ENCODE measurements around the gene CTNNBIP1. TPM values are rescaled to one million over a fixed set of nuclear protein-coding genes. Genes with fewer than 3 reads are reported as not detected.

Gene CTNNBIP1
- total RNA-seq, 1 experiment from 2014 or later = 346 TPM

- no peak for DNase-seq (ENCODE audit: low spot score)
- in situ Hi-C loops (cut with HindIII; ENCODE audit: low sequenced_read_pairs) = no loop called here
Observed at GRCh38 chr1:9906466-9906865, 3.6 kb downstream of the CTNNBIP1 start.

DNA sequence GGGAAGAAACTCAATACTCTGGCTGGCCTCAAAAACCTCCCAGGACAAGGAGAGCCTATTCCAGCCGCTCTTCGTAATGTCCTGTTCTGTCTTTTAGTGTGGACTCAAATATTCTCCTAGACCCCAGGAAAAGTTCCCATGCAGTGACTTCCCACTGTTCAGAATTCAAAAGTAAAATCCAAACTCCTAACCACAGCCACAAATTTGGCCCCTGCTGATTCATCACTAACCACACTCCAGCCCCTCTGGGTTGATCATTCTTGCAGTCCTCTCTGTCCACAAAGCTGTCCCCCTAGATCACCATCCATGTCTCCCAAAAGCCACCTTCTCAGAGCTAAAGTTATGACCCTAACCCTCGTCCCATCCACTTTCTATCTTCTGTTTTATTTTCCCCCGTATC is 5.1 kb downstream of the CTNNBIP1 start:
- in situ Hi-C loops (cut with HindIII; ENCODE audit: low sequenced_read_pairs) = no loop called here
- no peak for DNase-seq (ENCODE audit: low spot score)

DNA sequence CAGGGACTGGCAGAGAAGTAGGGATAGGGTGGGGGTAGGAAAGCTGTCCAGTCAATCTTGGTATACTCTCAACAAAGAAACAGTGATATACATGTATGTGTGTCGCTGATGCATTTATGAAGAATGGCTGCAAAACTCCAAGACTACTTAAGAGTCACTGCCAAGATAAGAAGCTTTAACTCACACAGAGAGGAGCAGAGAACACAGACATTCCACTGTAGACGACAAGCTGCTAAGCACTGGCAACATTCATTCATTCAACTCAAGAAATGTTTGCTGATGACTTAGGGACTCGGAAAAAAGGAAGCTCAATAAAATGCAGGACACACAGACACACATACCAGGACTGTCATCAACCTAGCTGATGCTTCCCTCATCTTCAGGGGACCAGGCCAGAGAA is 5.5 kb downstream of the CTNNBIP1 start:
- no peak for DNase-seq (ENCODE audit: low spot score)
- in situ Hi-C loops (cut with HindIII; ENCODE audit: low sequenced_read_pairs) = no loop called here

GRCh38 chr1:9903801-9904527 is 6.1 kb downstream of the CTNNBIP1 start:
- in situ Hi-C loops (cut with HindIII; ENCODE audit: low sequenced_read_pairs) = no loop called here

DNA sequence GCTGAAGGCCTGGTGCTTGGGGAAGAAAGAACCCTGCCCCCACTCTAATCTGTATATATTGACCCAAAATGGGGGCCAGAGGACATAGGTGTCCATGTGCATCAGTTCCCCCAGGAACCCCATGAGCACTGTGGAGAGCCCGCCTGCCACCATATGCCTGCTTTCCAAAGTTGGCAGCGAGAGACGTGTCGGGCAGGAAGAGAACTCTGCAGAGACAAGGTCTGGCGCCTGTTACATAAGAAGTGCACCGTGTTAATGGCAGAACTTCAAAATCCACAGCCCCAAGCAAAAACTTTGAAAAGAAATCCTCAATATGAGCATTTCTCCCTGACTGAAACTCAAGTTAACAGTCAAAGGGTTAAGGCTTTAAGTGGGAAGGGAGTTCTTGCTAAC is 8.0 kb downstream of the CTNNBIP1 start:
- in situ Hi-C loops (cut with HindIII; ENCODE audit: low sequenced_read_pairs) = no loop called here

More at GRCh38 chr1:9903801-9904527, 6.1 kb downstream of the CTNNBIP1 start:
- DNase-seq (ENCODE audit: low spot score) = no peak

DNA sequence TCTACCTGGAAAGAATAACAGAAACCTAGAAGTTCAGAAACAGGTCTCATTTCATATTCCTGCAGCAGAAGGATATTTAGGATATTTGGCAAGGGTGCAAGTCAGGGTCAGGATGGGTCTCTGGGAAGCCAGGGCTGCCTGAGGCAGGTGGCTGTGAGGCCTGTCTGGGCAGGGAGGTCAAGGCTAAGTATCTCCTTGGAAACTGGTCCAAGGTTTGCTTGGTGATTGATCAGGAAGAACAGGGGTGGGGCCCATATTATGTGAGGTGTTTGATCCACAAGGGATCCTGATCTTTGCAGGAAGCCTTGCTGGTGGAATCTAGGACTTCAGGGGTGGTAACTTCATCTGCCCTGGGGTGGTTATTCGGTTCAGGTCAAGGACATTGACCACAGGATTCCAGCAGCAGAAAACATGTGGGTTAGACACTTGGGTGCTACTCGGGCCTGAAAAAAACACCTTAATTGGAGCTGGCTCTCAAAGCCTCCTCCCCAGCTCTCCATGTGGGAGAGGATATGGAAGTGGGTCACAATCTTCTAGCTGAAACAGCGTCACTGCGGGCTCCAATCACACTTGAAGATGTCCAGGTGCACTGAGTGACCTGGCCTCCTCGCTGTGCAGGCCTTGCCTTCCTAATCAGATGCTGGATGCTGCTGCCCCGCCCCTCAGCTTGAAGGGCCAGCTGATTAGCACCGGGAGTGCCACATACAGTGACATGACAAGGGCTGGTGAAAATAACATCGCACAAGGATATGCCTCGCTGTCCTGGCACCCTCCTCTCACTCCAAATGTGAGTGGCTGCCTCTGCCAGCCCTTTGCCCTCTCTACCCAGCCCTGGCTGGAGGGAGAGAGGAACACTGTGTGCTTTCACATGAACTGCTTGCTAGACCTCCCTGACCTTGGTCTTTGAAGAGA is 8.7 kb downstream of the CTNNBIP1 start:
- peak; percentile 90 for DNase-seq (ENCODE audit: low spot score)
- in situ Hi-C loops (cut with HindIII; ENCODE audit: low sequenced_read_pairs) = no loop called here

More for the DNA sequence above, 8.0 kb downstream of the CTNNBIP1 start:
- peak; percentile 95 for DNase-seq (ENCODE audit: low spot score)

- in situ Hi-C loops (cut with HindIII; ENCODE audit: low sequenced_read_pairs) = no loop called here
- DNase-seq (ENCODE audit: low spot score) = peak; percentile 74
Observed at GRCh38 chr1:9900142-9901043, 9.7 kb downstream of the CTNNBIP1 start.

- in situ Hi-C loops (cut with HindIII; ENCODE audit: low sequenced_read_pairs) = no loop called here
- no peak for DNase-seq (ENCODE audit: low spot score)
Observed at GRCh38 chr1:9894115-9894514, 16.0 kb downstream of the CTNNBIP1 start.

DNA sequence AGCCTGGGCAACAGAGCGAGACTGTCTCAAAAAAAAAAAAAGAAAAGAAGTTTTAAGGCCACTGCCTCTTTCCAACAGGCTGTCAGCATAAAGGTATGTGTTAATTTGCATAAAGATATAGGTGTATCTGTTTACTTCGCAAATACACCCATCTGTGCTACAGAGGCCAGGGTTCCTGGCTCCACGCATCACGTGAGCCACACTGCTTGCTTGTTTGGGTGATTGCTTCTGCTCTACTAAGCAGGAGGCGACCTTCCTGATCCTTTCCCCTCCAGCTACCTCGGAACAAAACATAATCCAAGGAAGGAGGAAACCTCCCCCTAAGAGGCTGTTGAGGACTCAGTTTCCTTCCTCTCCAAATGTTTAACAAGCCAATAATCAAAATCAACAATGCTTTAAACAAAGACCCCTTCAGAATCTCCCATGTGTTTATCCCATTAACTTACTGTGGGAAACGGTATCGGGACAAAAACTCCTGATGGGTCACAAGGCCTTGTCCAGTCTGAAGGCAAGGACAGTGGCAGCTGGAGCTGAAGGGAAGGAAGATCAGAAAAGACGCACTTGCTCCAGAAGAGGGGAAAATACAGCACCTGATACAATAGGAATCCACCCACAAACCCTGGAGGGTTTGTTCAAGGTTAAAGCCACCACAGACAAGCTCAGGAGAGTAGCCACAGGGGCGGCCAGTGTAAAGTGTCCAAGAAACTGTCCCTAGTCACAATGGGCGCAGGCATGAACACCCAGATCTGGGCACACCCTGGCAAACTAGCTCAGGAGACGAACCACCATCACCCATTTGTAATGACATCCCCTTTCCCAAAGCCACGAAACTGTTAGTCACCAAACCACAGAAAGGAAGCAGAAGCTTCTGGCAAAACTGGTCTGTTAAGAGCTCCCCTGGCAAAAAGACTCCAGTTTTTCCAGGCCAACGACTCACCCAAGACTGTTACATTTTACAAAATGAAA is 17.2 kb downstream of the CTNNBIP1 start:
- in situ Hi-C loops (cut with HindIII; ENCODE audit: low sequenced_read_pairs) = no loop called here
- peak; percentile 64 for DNase-seq (ENCODE audit: low spot score)

DNA sequence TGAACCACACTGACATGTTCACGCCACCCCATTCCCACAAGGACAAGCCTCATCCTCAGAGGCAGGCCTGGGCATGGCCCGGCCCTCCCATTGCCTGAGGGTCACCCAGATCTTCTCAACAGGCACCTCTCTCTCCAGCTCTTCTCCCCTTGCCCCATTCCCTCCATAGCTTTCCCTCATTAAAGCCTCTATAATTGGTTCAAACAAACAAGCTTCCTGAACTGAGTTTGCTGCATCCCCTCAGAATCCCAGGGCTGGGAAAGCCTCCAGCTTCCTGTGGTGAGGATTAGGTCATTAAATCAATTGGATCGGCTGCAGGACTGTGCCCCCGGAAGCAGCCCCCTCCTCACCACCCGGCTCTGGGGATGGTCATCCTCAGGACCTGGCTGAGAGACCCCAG is 18.9 kb downstream of the CTNNBIP1 start:
- peak; percentile 21 for DNase-seq (ENCODE audit: low spot score)
- in situ Hi-C loops (cut with HindIII; ENCODE audit: low sequenced_read_pairs) = no loop called here

DNA sequence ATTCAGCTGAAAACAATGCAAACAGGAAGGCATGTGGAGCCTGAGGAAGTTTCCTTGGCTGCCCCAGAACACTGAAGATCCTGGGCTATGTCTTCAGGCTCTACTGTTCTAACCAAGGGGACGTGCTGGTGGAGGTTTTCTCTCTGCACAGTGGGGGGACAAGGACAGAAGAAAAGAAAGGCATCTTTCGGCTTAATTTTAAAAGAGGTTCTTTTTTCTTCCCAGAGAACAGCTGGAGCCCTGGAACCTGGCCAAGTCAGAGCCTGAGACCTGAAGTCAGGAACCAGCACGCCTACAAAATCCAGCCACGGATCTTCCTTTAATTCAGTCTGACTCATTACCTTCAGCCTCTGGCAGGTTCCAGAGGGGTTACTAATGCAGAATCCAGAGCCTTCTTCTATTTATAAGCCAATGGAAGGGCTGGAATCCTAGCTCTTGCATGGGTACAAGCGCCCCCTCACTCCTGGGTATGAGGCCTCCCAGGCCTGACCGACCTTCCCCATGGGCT is 19.8 kb downstream of the CTNNBIP1 start:
- in situ Hi-C loops (cut with HindIII; ENCODE audit: low sequenced_read_pairs) = no loop called here
- DNase-seq (ENCODE audit: low spot score) = peak; percentile 53

DNA sequence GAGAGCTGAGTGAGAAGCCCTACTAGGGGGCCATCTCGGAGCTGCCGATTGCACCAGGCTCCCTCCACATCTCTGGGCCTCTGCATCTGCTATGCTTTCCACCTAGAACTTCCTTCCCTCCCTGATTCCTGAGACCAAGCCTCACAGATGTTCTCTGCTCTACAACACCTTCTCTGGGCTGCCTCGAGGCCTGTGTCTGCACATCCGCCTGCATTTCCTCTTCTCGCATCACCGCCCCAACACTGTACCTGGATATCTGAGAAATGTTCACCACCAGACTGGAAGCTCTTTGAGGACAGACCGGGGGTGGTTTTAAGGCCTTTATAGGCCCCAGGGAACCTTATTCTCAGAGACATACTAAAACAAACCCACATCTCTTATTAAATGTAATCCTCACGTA is 20.7 kb downstream of the CTNNBIP1 start:
- in situ Hi-C loops (cut with HindIII; ENCODE audit: low sequenced_read_pairs) = no loop called here
- DNase-seq (ENCODE audit: low spot score) = no peak

DNA sequence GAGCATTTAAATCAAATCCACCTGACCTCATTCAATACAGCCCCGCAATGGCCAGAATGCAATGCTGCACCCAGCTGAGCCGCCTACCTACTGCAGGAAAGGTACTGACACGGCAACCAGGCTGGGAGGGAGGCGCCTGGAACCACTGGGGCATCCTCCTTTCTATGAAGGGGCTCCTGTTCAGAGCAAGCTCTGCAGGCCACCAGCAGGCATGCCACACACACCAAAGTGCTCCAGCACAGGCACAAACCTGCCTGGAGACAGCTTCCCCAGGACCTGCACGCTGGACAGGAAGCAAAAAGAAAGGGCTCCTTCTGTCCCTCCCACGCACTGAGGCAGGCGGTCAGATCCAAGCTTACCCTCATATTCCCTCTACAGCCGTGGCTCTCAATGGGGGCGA is 21.2 kb downstream of the CTNNBIP1 start:
- DNase-seq (ENCODE audit: low spot score) = peak; percentile 81
- in situ Hi-C loops (cut with HindIII; ENCODE audit: low sequenced_read_pairs) = no loop called here

- no peak for DNase-seq (ENCODE audit: low spot score)
- in situ Hi-C loops (cut with HindIII; ENCODE audit: low sequenced_read_pairs) = no loop called here
Observed at GRCh38 chr1:9887070-9887469, 23.0 kb downstream of the CTNNBIP1 start.

DNA sequence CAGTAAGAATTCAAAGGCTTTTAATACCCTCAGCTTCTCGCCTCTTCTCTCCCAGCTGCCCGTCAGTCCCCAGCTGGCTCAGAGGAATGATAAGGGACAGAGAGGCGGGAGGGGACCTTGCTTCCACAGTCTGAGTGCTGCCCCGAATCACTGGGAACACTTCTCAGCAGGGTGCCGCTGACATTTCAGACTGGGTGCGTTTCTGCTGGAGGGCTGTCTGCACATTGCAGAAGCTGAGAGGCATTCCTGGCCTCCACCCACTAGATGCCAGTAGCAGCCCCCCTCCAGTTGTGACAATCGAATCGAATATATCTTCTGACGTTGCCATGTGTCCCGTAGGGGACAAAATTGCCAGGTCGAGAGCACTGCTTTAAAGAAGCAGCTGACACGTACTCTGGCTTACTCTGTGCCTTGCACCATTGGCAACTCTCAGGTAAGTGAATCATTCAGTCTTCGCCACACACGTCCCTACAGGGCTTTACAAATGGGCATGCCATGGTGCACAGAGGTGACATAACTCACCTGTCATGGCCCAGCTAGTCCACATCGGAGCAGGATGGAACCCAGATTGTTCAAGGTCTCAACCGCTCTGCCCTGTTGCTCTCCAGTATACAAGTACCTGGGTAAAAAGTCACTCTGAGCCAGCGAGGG is 23.9 kb downstream of the CTNNBIP1 start:
- in situ Hi-C loops (cut with HindIII; ENCODE audit: low sequenced_read_pairs) = no loop called here
- peak; percentile 38 for DNase-seq (ENCODE audit: low spot score)

- DNase-seq (ENCODE audit: low spot score) = no peak
- in situ Hi-C loops (cut with HindIII; ENCODE audit: low sequenced_read_pairs) = no loop called here
Observed at GRCh38 chr1:9884805-9885204, 25.3 kb downstream of the CTNNBIP1 start.

GRCh38 chr1:9883585-9884449 is 26.3 kb downstream of the CTNNBIP1 start:
- in situ Hi-C loops (cut with HindIII; ENCODE audit: low sequenced_read_pairs) = no loop called here
- DNase-seq (ENCODE audit: low spot score) = peak; percentile 57
